Esophagus squamous epithelium (tissue), 4 donors: ENCODE data around the gene GULP1.

Source experiments
- CTCF ChIP-seq, 6 experiments: fragments of 450-650 bp in 4 of 6; fragments of 200-600 bp in 2 of 6; sonication (generic) in 2 of 6; IDR thresholded peaks; one replicate each; pipeline ENCODE4 v1.5.1; 2016 to 2019; ENCODE audit warnings: antibody characterized with exemption in 6 of 6, mild to moderate bottlenecking in 4 of 6, moderate library complexity in 4 of 6
- POLR2A ChIP-seq, 4 donors: fragments of 450-650 bp; IDR thresholded peaks; one replicate each; pipeline ENCODE4 v1.6.1; 2017; ENCODE audit warnings: antibody characterized with exemption in 4 of 4, mild to moderate bottlenecking in 4 of 4, moderate library complexity in 3 of 4

- TF ChIP-seq CTCF (IDR thresholded peaks at IDR 0.05) (no peak), POLR2A (IDR thresholded peaks at IDR 0.05) (no peak)
Observed at GRCh38 chr2:188620916-188621315, 329.2 kb downstream of the GULP1 start.
